Stimulated activated CD4-positive, alpha-beta T cell treated with anti-CD3 and anti-CD28 coated beads, Interleukin-1b, Interleukin-23, amount 100 ng/mL, for 24 hours (primary cell): ENCODE results near the gene PPP2R5D.
"Not testable (repeated sequence)": the region's sequence is repeated elsewhere in the genome, so short reads cannot be mapped to it uniquely, and the experiment has no call there.

Experiments
- DNase-seq, 4 experiments: peaks; one replicate each; pipeline ENCODE4 v3.0.0-alpha.2; 2020; ENCODE audit warnings: low read depth in 4 of 4, low spot score in 1 of 4

PPP2R5D gene

DNA sequence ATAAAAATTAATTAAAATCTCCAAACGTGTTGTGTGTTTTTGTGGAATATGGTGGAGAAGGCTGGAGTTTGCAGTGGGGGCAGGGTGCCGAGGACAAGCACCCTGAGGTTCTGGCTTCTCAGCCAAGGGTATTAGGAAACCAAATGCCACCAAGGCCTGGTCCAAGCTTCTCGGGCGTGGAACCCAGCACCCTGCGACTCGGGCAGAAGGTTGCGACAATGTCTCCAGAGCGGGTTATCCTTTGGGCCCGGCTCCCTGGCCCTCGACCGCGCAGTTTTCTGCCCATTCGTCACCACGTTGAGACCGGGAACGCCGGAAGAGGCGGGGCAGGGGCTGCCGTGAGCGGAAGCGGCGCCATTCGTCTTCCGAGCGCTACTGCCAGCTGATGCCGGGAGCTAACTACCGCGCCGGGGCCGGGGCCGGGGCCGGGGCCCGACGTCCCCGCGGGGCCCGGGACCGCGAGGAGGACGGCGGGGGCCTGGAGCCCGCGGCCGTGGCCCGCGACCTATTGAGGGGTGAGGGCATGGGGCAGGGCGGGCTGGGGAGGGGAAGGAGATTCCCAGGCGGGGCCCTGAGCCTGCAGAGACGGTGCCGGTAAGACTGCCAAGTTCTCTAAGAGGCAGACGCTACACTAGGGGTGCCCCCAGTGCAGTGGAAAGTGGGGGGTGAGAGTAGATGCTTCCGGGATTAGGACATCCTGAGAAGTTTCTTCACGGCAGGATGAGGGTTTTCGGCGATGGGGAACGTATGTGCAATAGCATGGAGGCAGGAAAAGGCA lies 37.1 kb downstream of the PPP2R5D start, which contains the start of gene RRP36:
RRP36 (plus strand) TSS at position 354 of the 778 bp plus-strand sequence; CDS start at position 386, 32 bp downstream.
- DNase-seq = peak; percentile 38 to 72 (median 60)

- no peak for DNase-seq
Observed at GRCh38 chr6:43024436-43024835, 40.1 kb downstream of the PPP2R5D start.

GRCh38 chr6:43026365-43026764 lies 42.0 kb downstream of the PPP2R5D start:
- no peak for DNase-seq

GRCh38 chr6:43029120-43029519 lies 44.8 kb downstream of the PPP2R5D start:
- no peak for DNase-seq

DNA sequence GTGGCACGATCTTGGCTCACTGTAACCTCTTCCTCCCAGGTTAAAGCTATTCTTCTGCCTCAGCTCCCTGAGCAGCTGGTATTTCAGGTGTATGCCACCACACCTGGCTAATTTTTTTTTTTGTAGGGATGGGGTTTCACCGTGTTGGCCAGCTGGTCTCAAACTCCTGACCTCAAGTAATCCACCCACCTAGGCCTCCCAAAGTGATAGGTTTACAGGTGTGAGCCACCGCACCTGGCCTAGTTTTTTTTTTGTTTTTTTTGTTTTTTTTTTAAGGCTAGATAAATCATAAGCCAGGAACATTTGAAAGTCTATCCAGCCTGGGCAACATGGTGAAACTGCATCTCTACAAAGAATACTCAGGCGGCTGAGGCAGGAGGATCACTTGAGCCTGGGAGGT lies 48.0 kb downstream of the PPP2R5D start:
- no peak for DNase-seq

DNA sequence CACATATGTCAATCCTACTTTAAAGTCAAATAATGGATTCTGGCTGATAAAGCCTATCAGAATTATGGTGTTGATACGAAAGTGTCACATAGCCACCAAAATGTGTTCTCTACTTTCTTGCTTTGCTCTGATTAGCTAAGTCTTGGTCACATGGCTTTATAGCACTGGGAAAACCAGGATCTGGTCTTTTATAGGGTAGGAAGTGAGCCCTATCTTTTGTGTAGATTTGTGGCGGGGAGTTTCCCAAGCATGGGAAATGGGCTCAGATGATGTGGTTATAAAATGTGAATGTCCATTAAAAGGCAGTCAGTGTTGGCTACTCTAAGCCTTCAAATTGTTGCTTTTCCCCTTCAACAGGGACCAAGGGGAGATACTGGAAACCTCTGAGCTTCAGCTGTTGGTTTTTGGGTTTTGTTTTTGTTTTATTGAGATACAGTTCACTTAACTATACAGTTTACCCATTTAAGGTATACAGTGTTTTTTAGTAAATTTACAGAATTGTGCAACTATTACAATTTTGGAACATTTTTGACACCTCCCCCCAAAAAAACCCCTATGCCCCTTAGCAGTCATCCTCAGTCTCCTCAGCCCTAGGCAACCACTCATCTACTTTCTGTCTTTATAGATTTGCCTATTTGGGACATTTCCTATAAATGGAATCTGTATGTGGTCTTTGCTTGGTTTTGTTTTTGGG lies 49.3 kb downstream of the PPP2R5D start:
- DNase-seq = no peak

DNA sequence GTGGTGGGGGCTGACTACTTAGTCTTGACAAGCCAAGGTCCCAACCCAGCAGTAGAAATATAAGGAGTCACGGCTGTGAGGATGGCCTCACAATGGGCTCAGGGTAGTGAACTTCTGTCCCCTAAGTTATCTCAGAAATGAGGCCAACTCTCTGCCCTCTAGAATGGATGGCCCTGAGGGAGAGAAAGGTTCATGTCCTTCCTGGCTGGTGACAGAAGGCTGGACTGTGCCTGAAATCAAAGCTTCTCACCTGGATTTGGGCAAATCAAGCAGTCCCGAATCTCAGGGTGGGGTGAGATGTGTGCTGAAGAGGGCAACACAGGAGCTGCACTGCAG lies 49.8 kb downstream of the PPP2R5D start:
- no peak for DNase-seq

DNA sequence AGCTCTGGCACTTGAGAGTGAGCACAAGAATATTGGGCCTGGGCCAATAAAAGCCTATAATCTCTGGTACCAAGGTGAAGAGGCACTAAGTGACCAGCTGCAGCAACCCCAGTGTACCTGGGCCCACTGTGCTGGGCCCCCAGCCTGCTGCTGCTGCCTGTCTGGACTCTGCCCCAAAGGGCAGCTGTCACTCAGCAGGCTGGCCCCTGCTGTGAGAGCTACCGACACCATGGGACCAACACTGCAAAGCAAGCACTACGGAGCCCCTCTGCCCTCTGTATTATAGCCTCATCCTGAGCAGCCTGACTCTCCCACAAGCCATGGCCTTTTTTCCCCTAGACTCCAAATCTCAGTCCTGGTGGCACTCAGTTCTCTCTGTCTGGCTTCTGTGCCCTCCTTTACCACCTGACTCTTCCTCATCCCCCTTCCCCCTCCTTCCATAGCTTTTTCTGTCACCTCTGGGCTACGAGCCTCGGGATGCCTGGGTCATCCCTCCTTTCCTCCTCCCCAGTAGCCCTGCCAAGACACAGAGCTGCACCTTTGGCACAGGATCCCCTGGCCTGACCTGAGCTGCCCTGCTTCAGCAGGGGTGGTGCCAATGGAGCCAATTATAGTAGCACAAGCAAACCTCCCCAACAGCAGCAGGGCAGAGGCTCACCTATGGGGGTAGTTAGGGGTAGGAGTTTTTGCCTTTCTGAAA lies 51.3 kb downstream of the PPP2R5D start:
- DNase-seq = no peak

DNA sequence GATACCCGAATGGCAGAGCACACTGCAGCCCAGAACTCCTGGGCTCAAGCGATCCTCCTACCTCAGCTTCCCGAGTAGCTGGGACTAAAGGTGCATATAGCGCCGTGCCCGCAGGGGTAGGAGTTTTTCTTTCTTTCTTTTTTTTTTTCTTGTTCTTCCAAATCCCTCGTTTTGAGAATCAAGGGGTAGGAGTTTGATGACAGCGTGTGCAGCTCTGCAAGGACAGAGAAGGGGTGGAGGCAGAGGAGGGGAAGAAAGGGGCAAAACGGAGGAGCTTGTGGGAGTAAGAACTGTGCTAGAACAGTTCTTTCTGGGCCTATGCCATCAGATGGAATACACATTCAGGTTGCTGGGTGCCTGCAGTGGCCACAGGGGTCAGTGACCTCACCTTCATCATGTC lies 52.3 kb downstream of the PPP2R5D start:
- DNase-seq = no peak

DNA sequence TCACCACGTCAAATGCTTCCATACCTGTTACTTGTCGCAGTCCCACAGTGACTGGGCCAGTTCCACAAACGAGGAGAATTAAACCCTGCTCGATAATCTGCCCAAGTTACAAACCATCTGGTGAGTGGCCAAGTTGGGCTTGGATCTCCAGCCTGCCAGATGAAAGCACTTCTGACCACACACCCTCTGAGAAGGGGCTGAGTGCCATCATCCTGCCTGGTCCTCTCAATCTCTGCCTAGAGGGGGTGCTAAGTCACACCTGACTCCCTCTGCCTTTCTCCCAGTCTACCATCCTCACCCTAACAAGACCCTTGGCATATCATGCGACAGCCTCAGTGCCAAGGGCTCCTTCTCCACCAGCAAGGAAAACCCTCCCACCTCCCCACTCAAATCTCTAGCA lies 52.8 kb downstream of the PPP2R5D start:
- DNase-seq = no peak

- no peak for DNase-seq
Observed at GRCh38 chr6:43037706-43038105, 53.3 kb downstream of the PPP2R5D start.

- DNase-seq = no peak
Observed at GRCh38 chr6:43038727-43039126, 54.4 kb downstream of the PPP2R5D start.

- DNase-seq = no peak
Observed at GRCh38 chr6:43040542-43041257, 56.3 kb downstream of the PPP2R5D start.

GRCh38 chr6:43041475-43041874 lies 57.1 kb downstream of the PPP2R5D start:
- DNase-seq = not testable (repeated sequence)

- no peak for DNase-seq
Observed at GRCh38 chr6:43043310-43043709, 58.9 kb downstream of the PPP2R5D start.

GRCh38 chr6:43045371-43045930 lies 61.1 kb downstream of the PPP2R5D start:
- DNase-seq = no peak

DNA sequence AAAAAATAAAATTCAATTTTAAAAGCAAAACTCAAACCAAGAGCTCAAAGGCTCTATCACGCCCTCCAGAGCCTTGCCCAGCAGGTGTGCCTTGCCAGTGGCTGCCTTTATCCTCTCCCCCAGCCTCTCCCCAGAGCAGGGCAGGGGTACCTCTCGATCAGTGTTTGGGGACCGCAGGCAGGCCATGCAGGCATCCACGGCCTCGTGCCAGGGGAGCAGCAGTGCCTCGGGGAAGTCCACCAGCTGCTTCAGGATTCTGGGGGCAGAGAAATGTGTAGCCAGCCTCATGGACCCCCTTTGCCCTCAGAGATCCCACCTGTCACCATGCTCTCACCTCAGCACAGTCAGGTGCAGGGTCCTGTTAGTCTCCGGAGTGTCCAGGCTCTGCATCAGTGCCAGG lies 63.6 kb downstream of the PPP2R5D start:
- DNase-seq = no peak

- no peak for DNase-seq
Observed at GRCh38 chr6:43050981-43051380, 66.6 kb downstream of the PPP2R5D start.

GRCh38 chr6:43052225-43052841 lies 68.0 kb downstream of the PPP2R5D start:
- DNase-seq = no peak

DNA sequence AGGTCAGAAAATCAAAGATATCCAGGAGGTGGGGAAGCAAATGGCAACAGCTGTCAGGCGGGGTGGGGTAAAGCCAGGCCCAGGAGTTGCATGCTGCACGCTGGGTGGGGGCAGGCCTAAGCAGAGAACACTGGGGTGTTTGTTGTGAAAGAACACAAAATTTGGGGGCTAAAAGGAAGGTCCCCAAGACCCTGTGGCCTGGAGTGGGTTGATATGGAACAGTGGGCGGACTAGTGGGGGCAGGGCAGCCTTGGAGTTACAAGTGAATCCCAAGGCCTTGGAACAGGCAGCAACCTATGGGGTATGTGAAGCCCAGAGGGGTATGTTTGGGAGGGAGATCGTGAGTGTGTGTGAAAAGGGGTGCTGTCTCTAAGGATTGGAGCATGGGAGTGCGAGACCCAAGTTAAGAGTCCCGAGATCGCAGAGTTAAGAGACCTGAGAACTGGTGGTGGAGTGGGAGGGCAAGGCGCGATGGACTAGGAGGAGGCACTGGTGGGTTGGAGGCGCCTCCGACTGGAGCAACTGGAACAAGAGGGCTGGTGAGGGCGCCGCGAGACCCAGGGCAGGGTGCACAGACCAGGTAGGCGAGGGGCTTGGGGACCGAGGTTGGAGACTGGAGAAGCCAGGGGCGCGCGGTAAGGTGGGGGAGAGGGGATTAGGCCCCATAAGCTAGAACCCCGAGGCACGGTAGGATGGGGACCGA lies 68.6 kb downstream of the PPP2R5D start:
- no peak for DNase-seq
